Testis (tissue), 2 donors: Measurements from ENCODE around the gene CXCR3.

Experiments used
- CTCF ChIP-seq, 3 experiments: fragments of 450-650 bp in 2 of 3; fragments of 200-600 bp in 1 of 3; sonication (generic) in 1 of 3; IDR thresholded peaks; one replicate each; pipeline ENCODE4 v1.5.1; 2016 to 2019; ENCODE audit warnings: antibody characterized with exemption in 3 of 3, mild to moderate bottlenecking in 2 of 3, moderate library complexity in 1 of 3
- POLR2A ChIP-seq: fragments of 450-650 bp; IDR thresholded peaks from one replicate; pipeline ENCODE4 v1.6.1; 2017; ENCODE audit warnings: antibody characterized with exemption, mild to moderate bottlenecking, moderate library complexity

GRCh38 chrX:71579136-71579989 lies 38.9 kb downstream of the CXCR3 start:
- TF ChIP-seq CTCF (IDR thresholded peaks at IDR 0.05) (no peak), POLR2A (no peak)
